ENCODE data around the gene KRT23. TPM values are rescaled to one million over a fixed set of nuclear protein-coding genes. Genes with fewer than 3 reads are reported as not detected.

KRT23 gene
- total and polyA plus RNA-seq, 9 of the 15 experiments (the other 6 are each of a cell fraction or from before 2014, with no cell fraction given) = not detected

GRCh38 chr17:40937384-40937819 is at the start of gene KRT23 (continued):
- no peak for TF ChIP-seq THAP7 (CRISPR knock-in tag; IDR thresholded peaks at IDR 0.05)
- TF ChIP-seq MCM3 (IDR thresholded peaks at IDR 0.05) = no peak
- no peak for TF ChIP-seq EHMT2 (IDR thresholded peaks at IDR 0.05)
- TF ChIP-seq ESRRA (IDR thresholded peaks at IDR 0.05; ENCODE audit: borderline replicate concordance, low read depth) = no peak

- no peaks in the 10 kb centered on the region for H3K79me2 ChIP-seq (ENCODE audit: control insufficient read depth, insufficient read depth, low read length)
- H3K9me1 ChIP-seq (ENCODE audit: control insufficient read depth, insufficient read depth, low read length) = no peaks in the 10 kb centered on the region
- TF ChIP-seq ZNF217 (CRISPR knock-in tag; IDR thresholded peaks at IDR 0.05) = no peak
- no peak for TF ChIP-seq ZNF707 (CRISPR knock-in tag; conservative IDR thresholded peaks at IDR 0.05)
- TF ChIP-seq TRIM25 (IDR thresholded peaks at IDR 0.05; ENCODE audit: borderline replicate concordance) = no peak
- TF ChIP-seq SUPT5H (IDR thresholded peaks at IDR 0.05) = no peak
- TF ChIP-seq NFIX (CRISPR knock-in tag; IDR thresholded peaks at IDR 0.05; ENCODE audit: low read depth) = peak; percentile 49
- TF ChIP-seq NFIC (IDR thresholded peaks at IDR 0.05) = peak; percentile 88
- TF ChIP-seq ZNF174 (CRISPR knock-in tag; IDR thresholded peaks at IDR 0.05) = no peak
- TF ChIP-seq SRSF1 (IDR thresholded peaks at IDR 0.05; ENCODE audit: low read depth, low read length) = no peak
- no peak for TF ChIP-seq PTBP1 (IDR thresholded peaks at IDR 0.05; ENCODE audit: low read depth, low read length)
- TF ChIP-seq NR0B1 (IDR thresholded peaks at IDR 0.05; ENCODE audit: partially characterized antibody) = no peak
- TF ChIP-seq DACH1 (IDR thresholded peaks at IDR 0.05; ENCODE audit: partially characterized antibody) = no peak
- TF ChIP-seq GMEB1 (CRISPR knock-in tag; IDR thresholded peaks at IDR 0.05) = no peak
- TF ChIP-seq SOX6 (IDR thresholded peaks at IDR 0.05) = no peak
- H3K27ac ChIP-seq (ENCODE audit: extremely low read depth, low read depth, low read length) = no peak overlapping the region
- intact Hi-C loops (cut with micrococcal nuclease) = no loop called here
- DNase-seq (ENCODE audit: extremely low read depth in 1 of 4, low spot score in 3 of 4) (no peak), FAIRE-seq (peak; percentile 57), ATAC-seq (no peak)
- H4K20me1 ChIP-seq (replicated peaks; ENCODE audit: control insufficient read depth, insufficient read depth, low read length) = no peaks in the 10 kb centered on the region
- ChIA-PET POLR2A (interaction anchor here (1.0 kb wide), 1 partner anchor 8 kb away, joined by 3 read pairs; no protein-coding TSS in a partner anchor), CTCF (ENCODE audit: low intra/inter-chr PET ratio) (no interaction called here)
- no peak overlapping the region for H3K9ac ChIP-seq (ENCODE audit: insufficient read depth in 1 of 2, low read depth in 2 of 2, low read length in 2 of 2)
- no peaks in the 10 kb centered on the region for H3K9me3 ChIP-seq (replicated peaks; ENCODE audit: control insufficient read depth, insufficient read depth, low read depth, low read length)
- no peaks in the 10 kb centered on the region for H3K4me1 ChIP-seq (replicated peaks in 1 of 2; ENCODE audit: control insufficient read depth in 2 of 2, insufficient read depth in 2 of 2, low read length in 2 of 2)
- in situ Hi-C loops (cut with MboI) = no loop called here
- H3K4me2 ChIP-seq (ENCODE audit: insufficient read depth, low read length) = no peak overlapping the region
- H3K36me3 ChIP-seq (ENCODE audit: control insufficient read depth, insufficient read depth, low read length) = no peaks in the 10 kb centered on the region
- under 1% methylated on average over 8 of the region's 8 CpGs for WGBS (ENCODE audit: insufficient coverage, low coverage, missing lambda C conversion rate)
- no TSS peak for BruUV-seq (replicated peaks)
- no peak overlapping the region for H3K4me3 ChIP-seq
- H3K27me3 ChIP-seq (ENCODE audit: control insufficient read depth in 2 of 2, insufficient read depth in 2 of 2, low read length in 2 of 2) = peaks cover 0 to 15% of the 10 kb centered on the region in 2 experiments; a peak in 3 of 5 replicates
- no peak overlapping the region for H2AFZ ChIP-seq (ENCODE audit: low read depth, low read length)
These were observed 49.5 kb upstream of the KRT23 start for GRCh38 chr17:40986920-40987319.

Measured in K562 (cell line).